Tibial nerve (tissue), 4 donors: ENCODE results near the gene THYN1. TPM values are rescaled to one million over a fixed set of nuclear protein-coding genes. Genes with fewer than 3 reads are reported as not detected.

Source experiments
- DNase-seq, 2 donors: peaks; one replicate each; pipeline ENCODE4 v3.0.0-alpha.2; 2019; ENCODE audit warnings: low spot score in 2 of 2
- H3K27ac ChIP-seq, 4 donors: fragments of 200-600 bp; sonication (generic) in 3 of 4; one replicate each; pipeline ENCODE4 v1.5.1; 2017 to 2019; ENCODE audit warnings: mild to moderate bottlenecking in 1 of 4
- H3K27me3 ChIP-seq, 2 donors: fragments of 200-600 bp; sonication (generic) in 1 of 2; one replicate each; pipeline versions ENCODE4 v1.5.1 to v1.6.0; 2017 to 2019
- H3K36me3 ChIP-seq, 3 donors: fragments of 200-600 bp; sonication (generic); one replicate each; pipeline ENCODE4 v1.5.1; 2018 to 2019
- H3K4me1 ChIP-seq, 4 donors: fragments of 200-600 bp; sonication (generic) in 3 of 4; one replicate each; pipeline ENCODE4 v1.5.1; 2017 to 2019
- H3K4me3 ChIP-seq, 4 donors: fragments of 200-600 bp; sonication (generic) in 3 of 4; one replicate each; pipeline ENCODE4 v1.5.1; 2017 to 2019; ENCODE audit warnings: mild to moderate bottlenecking in 1 of 4, moderate library complexity in 1 of 4
- H3K9me3 ChIP-seq, 4 donors: fragments of 200-600 bp; sonication (generic) in 3 of 4; one replicate each; pipeline ENCODE4 v1.5.1; 2017 to 2019
- EP300 ChIP-seq, 2 donors: sonication (generic); formaldehyde crosslinking; IDR thresholded peaks; one replicate each; pipeline ENCODE4 v1.6.1; 2017; ENCODE audit warnings: antibody characterized with exemption in 2 of 2, mild to moderate bottlenecking in 1 of 2
- POLR2A ChIP-seq, 2 donors: fragments of 450-650 bp; IDR thresholded peaks; one replicate each; pipeline ENCODE4 v1.6.1; 2017; ENCODE audit warnings: antibody characterized with exemption in 2 of 2, mild to moderate bottlenecking in 2 of 2, moderate library complexity in 2 of 2
- WGBS, 2 donors: methylation state at CpG; one replicate each; pipeline ENCODE4 v1.1.5; 2018; 5-methylcytosine and 5-hydroxymethylcytosine counted together
- total RNA-seq, 4 donors: library from RNA; depleted of rRNA; stranded (reverse); fragments of >200 nt; gene quantifications; one replicate each; pipeline ENCODE4 v1.1.0, GENCODE V29; 2016
- TF ChIP-seq, protein P1 (sequence below), 5 experiments: fragments of 200-600 bp in 3 of 5; fragments of 450-650 bp in 2 of 5; sonication (generic) in 3 of 5; IDR thresholded peaks; one replicate each; pipeline ENCODE4 v1.5.1; 2016 to 2019; ENCODE audit warnings: antibody characterized with exemption in 5 of 5, mild to moderate bottlenecking in 3 of 5, moderate library complexity in 2 of 5

The THYN1 gene
- 10 to 100 TPM; 46.0 to 65.7 (median 53.3) TPM for total RNA-seq

DNA sequence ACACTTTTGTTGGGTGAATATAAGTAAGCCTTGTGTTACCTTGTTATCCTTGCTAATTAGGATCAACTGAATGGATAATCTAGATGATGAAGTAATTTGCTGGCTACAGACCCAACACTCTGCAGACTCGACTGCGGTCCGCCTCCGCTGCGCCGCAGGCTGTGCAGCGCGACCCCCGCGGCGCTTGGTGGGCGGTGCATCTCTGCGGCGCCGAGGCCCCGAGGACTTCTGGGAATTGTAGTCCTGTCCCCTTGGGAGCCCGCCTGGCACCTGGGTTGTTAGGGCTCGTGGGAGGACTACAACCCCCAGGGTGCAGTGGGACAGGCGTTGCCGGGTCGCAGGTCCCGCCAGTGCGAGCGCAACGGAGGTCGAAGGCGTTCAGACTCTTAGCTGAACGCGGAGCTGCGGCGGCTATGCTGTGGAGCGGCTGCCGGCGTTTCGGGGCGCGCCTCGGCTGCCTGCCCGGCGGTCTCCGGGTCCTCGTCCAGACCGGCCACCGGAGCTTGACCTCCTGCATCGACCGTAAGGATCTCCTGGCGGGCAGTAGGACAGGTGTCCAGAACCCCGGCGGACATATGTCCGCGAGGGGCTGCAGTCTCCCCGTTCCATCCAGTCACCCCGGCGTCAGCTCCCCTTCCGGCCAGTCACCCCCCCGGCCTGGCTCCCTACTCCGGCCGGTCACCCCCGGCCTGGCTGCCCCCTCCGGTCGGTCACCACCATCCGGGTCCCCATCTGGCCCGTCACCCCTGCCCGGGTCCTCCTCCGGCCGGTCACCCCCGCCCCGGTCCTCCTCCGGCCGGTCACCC is at the start of gene THYN1, which contains the start of gene ACAD8:
THYN1 (minus strand) TSS at position 165 of the 806 bp plus-strand sequence. CDS start 470 bp downstream, outside the sequence.
ACAD8 (plus strand) TSS at position 381 of the 806 bp plus-strand sequence; CDS start at position 414, 33 bp downstream.
- peak; percentile 91 to 95 for DNase-seq
- Histone ChIP-seq H3K27me3 (no peaks in the 10 kb centered on the region), H3K4me1 (peaks cover 0 to 36% (median 18%) of the 10 kb centered on the region in 4 donors), H3K36me3 (peaks cover 0 to 52% (median 5%) of the 10 kb centered on the region in 3 donors), H3K9me3 (no peaks in the 10 kb centered on the region), H3K27ac (peak within 1 kb of the TSS; percentile 47 to 83 (median 63)), H3K4me3 (peak within 1 kb of the TSS; percentile 59 to 87 (median 82))
- TF ChIP-seq EP300 (IDR thresholded peaks at IDR 0.05), result peak; percentile 85 to 95
- peak; percentile 47 to 71 for TF ChIP-seq POLR2A (IDR thresholded peaks at IDR 0.05)
- TF ChIP-seq, protein P1, sequence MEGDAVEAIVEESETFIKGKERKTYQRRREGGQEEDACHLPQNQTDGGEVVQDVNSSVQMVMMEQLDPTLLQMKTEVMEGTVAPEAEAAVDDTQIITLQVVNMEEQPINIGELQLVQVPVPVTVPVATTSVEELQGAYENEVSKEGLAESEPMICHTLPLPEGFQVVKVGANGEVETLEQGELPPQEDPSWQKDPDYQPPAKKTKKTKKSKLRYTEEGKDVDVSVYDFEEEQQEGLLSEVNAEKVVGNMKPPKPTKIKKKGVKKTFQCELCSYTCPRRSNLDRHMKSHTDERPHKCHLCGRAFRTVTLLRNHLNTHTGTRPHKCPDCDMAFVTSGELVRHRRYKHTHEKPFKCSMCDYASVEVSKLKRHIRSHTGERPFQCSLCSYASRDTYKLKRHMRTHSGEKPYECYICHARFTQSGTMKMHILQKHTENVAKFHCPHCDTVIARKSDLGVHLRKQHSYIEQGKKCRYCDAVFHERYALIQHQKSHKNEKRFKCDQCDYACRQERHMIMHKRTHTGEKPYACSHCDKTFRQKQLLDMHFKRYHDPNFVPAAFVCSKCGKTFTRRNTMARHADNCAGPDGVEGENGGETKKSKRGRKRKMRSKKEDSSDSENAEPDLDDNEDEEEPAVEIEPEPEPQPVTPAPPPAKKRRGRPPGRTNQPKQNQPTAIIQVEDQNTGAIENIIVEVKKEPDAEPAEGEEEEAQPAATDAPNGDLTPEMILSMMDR (IDR thresholded peaks at IDR 0.05), result peak; percentile 16 to 73 (median 42)
- WGBS, 2 donors, result 0% methylated on average over 29 of the region's 70 CpGs

DNA sequence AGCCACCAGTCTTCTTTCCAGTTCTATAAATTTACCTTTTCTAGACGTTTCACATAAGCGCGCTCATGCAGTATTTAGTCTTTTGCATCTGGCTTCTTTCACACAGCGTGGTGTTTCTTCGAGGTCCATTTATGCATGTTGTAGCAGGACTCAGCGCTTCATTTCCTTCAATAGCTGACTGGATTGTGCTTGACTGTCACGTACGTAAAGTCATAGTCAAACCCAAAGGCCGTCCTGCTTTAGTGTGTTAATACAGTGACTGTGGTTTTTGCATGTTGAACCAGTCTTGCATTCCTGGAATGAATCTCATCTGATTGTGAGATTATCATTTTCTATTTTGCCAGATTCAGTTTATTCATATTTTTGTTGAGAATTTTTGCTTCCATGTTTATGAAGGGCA is 41.5 kb upstream of the THYN1 start:
- H3K9me3 ChIP-seq, result no peaks in the 10 kb centered on the region
- peaks cover 0 to 9% (median 0%) of the 10 kb centered on the region in 4 donors for H3K4me1 ChIP-seq
- no peak for DNase-seq
- no peaks in the 10 kb centered on the region for H3K36me3 ChIP-seq
- no peak overlapping the region for H3K4me3 ChIP-seq
- H3K27ac ChIP-seq, result no peak overlapping the region
- H3K27me3 ChIP-seq, result no peaks in the 10 kb centered on the region
- TF ChIP-seq EP300 (IDR thresholded peaks at IDR 0.05) (no peak), POLR2A (IDR thresholded peaks at IDR 0.05) (no peak)
- TF ChIP-seq, protein P1 (IDR thresholded peaks at IDR 0.05), result no peak
- 84 to 85% methylated on average over 9 of the region's 9 CpGs for WGBS, 2 donors

DNA sequence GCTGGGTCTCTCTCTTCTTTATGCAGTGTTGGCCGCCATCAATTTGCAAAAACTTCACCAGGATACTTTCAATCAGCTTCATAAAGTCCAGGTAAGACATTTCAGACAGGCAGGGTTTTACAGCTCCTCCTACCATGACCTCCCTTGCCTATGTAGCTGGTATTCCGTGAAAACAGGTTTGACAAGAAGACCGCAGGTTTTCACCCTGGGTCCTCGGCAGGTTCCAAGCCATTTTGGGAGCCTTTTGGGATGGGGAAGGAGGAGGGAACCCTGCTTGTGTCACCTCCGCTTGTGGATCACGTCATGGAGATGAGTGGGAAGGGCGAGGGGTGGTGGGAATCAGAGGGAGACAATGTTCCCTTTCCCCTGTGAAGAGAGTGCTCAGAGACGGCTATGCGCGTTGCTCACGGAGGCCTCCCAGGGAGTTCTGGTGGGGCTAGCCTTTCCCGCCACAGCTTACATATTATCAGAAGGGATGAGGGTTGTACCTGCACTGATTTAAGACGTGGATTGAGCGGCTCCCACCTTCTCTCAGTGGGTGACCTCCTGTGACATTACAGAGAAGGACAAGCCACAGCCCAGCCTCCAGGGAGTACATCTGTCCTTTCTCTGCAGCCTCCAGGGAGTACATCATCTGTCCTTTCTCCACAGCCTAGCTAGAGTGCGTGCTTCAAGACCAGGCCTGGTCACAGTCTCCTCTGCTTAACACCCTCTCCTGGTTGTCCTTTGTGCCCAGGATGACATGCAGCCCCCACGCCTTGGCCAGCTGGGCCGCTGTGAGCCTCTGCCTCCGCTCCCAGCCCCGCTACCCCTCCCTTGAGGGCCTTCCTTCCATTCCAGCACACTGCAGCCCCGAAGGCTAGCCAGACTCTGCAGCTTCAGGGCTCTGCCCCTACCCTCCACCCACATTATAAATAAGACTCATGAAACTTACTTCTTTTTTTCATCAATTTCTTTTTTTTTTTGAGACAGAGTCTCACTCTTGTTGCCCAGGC is 40.3 kb upstream of the THYN1 start:
- peaks cover 0 to 11% (median 0%) of the 10 kb centered on the region in 4 donors for H3K4me1 ChIP-seq
- no peak for DNase-seq

DNA sequence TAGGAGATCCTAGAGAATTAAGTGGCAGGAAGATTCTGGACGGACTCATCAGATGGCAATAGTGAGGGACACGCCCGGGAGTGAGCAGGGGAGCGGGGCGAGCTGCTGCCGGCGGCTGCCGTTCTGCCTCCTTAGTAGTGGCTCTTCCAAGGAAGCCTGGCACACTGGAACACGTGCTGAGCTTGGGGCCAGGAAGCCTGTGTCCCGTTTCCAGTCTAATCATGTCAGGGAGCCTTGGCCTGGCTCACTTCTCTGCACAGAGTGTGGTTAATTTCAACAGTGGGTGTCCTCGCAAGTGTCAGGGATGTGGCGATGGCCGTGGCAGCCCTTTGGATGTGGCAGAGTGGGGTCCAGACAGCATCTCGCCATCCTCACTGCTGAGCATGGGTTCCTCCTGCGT is 39.5 kb upstream of the THYN1 start:
- TF ChIP-seq, protein P1 (IDR thresholded peaks at IDR 0.05), result no peak
- TF ChIP-seq POLR2A (IDR thresholded peaks at IDR 0.05) (no peak), EP300 (IDR thresholded peaks at IDR 0.05) (no peak)
- Histone ChIP-seq H3K4me1 (peaks cover 0 to 11% (median 0%) of the 10 kb centered on the region in 4 donors), H3K36me3 (no peaks in the 10 kb centered on the region), H3K4me3 (no peak overlapping the region), H3K27ac (no peak overlapping the region), H3K9me3 (no peaks in the 10 kb centered on the region), H3K27me3 (no peaks in the 10 kb centered on the region)
- DNase-seq, result no peak
- WGBS, 2 donors, result 81 to 88% methylated on average over 15 of the region's 15 CpGs

More for the DNA sequence above, 40.3 kb upstream of the THYN1 start:
- TF ChIP-seq EP300 (IDR thresholded peaks at IDR 0.05) (no peak), POLR2A (IDR thresholded peaks at IDR 0.05) (no peak)
- TF ChIP-seq, protein P1 (IDR thresholded peaks at IDR 0.05), result no peak
- H3K27ac ChIP-seq, result no peak overlapping the region
- H3K9me3 ChIP-seq, result no peaks in the 10 kb centered on the region
- H3K27me3 ChIP-seq, result no peaks in the 10 kb centered on the region
- no peak overlapping the region for H3K4me3 ChIP-seq
- no peaks in the 10 kb centered on the region for H3K36me3 ChIP-seq
- 79 to 90% methylated on average over 20 of the region's 20 CpGs for WGBS, 2 donors
